ENCODE results near the gene TIMM44.
A peak's percentile ranks its signal among the peaks of the same experiment; 100 is the strongest.
"Not testable (repeated sequence)": the region's sequence is repeated elsewhere in the genome, so short reads cannot be mapped to it uniquely, and the experiment has no call there.

Gene TIMM44

GRCh38 chr19:7976461-7976860, 33.0 kb upstream of the TIMM44 start:
- no peak for DNase-seq

- no peak for DNase-seq
Observed at GRCh38 chr19:7975037-7975436, 31.6 kb upstream of the TIMM44 start.

GRCh38 chr19:7973883-7974282, 30.4 kb upstream of the TIMM44 start:
- DNase-seq = no peak

- no peak for DNase-seq
Observed at GRCh38 chr19:7971553-7972520, 28.4 kb upstream of the TIMM44 start.

GRCh38 chr19:7970716-7971448, 27.4 kb upstream of the TIMM44 start:
- DNase-seq = no peak

DNA sequence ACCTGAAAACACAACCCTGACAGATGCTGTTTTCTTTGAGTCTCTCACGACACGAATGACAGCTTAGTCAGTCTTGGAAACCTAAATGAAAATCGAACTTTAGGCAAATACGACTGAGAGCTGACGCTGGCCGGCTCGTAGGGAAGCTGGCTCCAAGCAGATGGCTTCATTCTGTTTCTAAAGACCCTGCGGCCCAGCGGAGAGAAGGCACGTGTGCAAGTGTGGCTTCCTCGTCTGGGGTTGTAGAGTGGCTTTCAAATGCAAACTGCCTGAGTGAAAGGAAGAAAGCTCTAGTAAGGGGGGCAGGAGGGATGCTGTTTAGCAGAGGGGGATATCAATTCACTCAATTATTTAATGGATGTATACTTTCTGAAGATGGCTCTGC, 26.1 kb upstream of the TIMM44 start:
- DNase-seq = no peak

DNA sequence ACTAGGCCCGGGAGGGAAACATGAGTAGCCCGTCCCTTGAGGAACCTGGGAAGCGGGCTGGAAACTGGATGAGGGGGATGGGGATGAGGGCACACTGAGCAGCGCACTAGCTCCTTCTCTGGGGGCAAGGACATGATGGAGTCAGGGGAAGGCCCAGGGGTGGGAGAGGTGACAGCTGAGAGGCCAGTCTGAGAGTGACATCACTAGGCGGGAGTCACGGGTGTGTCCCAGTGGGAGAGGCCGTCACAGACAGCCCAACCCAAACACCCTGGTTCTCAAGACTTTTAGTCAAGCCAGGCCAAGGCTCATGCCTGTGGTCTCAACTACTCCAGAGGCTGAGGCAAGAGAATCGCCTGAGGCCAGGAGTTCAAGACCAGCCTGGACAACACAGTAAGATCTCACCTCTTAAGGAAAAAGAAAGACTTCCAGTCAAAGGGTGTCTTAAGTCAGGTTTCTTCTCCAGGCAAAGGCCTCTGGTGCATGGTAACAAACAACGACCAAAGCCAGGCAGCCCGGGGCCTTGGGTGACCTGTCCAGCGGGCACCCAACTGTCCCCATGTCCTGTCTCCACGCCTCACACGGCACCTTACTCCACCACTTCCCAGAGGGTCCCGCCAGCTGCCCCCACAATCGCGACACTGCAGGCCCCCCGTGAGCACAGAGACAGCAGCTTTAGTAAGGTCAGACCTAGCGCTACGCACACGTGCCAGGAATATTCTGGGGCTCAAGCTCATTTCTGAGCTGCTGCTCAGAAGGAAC, 25.5 kb upstream of the TIMM44 start:
- DNase-seq = no peak

GRCh38 chr19:7968008-7968795, 24.7 kb upstream of the TIMM44 start:
- no peak for DNase-seq

GRCh38 chr19:7965921-7966665, 22.6 kb upstream of the TIMM44 start:
- no peak for DNase-seq

DNA sequence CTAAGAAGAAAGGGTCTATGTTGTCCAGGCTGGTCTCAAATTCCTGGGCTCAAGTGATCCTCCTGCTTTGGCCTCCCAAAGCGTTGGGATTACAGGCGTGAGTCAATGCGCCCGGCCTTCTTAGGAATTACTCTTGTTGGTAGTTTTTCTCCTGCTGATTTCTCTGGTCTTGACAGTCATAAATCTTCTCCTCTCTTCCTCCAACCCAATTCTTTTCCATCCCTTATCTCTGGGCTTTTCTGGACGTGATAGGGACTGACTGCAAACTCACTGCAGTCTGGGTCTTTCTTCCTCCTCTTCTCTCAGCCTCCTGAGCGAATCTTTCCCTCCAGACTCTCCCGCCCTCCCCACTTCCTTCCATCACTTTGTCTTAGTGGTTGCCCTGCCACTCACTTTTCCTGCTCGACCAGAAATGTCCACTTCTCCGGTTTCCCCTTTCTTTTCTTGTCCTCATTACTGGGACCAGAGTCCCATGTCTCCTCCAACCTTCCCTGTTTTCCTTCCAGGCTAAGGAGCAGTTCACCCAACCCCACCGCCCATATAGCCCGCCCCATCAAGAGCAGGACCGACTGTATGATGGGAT, 21.9 kb upstream of the TIMM44 start:
- no peak for DNase-seq

- DNase-seq = no peak
Observed at GRCh38 chr19:7963566-7963965, 20.1 kb upstream of the TIMM44 start.

GRCh38 chr19:7962644-7963268, 19.3 kb upstream of the TIMM44 start:
- DNase-seq = no peak

GRCh38 chr19:7961920-7962626, 18.6 kb upstream of the TIMM44 start:
- DNase-seq = no peak

- DNase-seq = not testable (repeated sequence)
Observed at GRCh38 chr19:7961082-7961481, 17.6 kb upstream of the TIMM44 start.

DNA sequence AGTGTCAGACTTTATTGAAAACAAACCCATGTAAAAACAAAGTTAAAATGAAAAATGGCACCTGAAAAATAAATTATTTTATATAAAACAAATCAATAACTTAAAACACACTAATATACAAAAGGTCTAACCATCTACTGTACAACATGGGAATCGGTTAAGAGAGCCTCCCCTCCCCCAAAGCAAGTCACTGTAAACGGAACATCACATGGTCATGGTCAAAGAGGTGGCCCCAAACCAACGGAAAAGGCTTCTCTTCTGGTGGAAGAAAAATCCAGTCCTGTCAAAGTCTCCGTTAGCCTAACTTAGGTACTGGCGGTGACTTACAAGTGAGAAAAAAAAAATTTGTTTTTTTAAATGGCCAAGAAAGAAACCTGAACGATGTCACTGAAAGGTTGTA, 15.7 kb upstream of the TIMM44 start:
- no peak for DNase-seq

GRCh38 chr19:7955696-7956095, 12.2 kb upstream of the TIMM44 start:
- no peak for DNase-seq

DNA sequence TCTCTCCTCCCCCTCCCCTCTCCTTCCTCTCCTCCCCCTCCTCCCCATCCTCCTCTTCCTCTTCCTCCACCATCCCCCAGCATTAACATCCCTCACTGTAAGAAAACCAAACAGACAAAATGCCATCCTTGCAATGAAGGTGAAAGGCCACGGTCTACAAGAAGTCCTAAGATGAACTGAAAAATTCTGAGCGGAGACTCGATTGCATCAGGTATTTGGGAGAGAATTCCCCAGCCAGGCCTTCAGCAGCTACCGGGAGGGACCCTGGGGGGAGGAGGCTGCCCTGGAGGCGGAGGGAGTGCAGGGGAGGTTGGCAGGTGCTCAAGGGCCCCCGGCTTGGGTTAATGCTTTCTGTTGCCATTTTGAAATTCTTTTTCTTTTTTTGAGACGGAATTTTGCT, 10.1 kb upstream of the TIMM44 start:
- DNase-seq = no peak

DNA sequence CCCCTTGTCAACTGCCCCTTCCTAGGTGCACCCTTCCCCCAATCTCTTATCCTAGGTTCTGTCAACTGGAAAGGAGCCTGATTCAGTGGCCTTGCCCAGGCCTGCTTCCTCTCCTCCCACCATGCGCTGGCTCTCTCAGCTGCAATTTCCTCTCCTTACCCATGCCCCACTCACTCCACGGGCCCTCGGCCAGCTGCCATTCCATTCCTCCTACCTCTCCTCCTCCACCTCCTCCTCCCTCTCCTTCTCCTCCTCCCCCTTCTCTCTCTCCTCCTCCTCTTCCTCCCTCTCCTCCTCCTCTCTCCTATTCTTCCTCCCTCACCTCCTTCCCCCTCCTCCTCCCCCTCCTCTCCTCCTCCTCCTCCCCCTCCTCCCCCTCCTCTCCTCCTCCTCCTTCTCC, 9.6 kb upstream of the TIMM44 start:
- DNase-seq = no peak

- no peak for DNase-seq
Observed at GRCh38 chr19:7947939-7948338, 4.5 kb upstream of the TIMM44 start.

- DNase-seq = peak; percentile 58 to 80 (median 74)
Observed at GRCh38 chr19:7944177-7944761, 803 bp upstream of the TIMM44 start.

Measured in activated naive CD4-positive, alpha-beta T cell (primary cell).